ENCODE data around the gene GNAQ.
A peak's percentile ranks its signal among the peaks of the same experiment; 100 is the strongest.
"Not testable (repeated sequence)": the region's sequence is repeated elsewhere in the genome, so short reads cannot be mapped to it uniquely, and the experiment has no call there.

Gene GNAQ

DNA sequence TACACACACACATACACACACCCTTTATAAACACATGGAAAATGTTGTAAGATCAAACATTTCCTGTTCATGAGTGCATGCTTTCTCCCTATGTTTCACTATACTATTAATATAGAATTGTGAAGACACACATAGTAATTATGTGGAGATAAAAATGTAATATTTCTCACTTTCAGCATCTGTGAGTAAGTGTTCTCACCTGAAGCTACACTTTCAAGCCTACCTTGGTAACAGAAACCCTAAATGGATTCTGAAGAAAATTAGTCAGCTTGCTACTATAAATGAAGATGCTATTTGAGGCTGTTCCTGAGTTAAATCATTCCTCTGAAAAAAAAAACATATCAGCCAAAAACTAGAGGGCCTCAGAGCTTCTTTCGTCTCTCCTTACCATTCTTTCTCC is 302.4 kb downstream of the GNAQ start:
- DNase-seq (ENCODE audit: low spot score), result no peak

DNA sequence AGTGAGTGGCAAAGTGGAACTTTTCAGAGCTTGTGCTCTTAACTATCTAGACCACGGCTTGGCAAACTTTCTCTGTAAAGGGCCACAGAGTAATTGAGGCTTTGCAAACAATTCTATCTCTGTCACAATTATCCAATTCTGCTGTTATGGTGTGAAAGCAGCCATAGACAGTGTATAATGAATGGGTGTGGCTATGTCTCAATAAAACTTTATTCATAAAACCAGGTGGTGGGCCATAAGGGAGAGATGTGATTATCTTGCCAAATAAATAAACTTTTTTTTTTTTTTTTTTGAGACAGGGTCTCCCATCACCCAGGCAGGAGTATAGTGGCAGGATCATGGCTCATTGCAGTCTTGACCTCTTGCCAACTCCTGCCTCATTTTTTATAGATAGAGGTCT is 304.8 kb downstream of the GNAQ start:
- DNase-seq (ENCODE audit: low spot score), result no peak

DNA sequence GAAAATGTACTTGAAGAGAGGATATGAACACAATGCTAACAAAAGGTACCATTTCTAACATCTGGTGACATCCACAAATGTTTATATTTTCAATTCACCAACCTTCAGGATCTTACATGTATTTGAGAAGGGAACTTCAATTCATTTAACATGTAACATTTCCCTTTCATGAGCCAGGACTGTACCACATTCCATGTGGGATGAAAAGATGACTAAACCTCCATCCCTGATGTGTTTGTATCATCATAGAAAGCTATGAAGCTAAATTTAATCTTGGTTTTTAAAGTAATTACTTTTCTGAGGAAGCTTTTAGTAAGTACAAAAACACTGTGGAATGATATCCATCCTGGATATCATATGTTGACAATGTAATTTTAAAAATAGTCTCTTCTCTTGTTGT is 305.3 kb downstream of the GNAQ start:
- DNase-seq (ENCODE audit: low spot score), result no peak

DNA sequence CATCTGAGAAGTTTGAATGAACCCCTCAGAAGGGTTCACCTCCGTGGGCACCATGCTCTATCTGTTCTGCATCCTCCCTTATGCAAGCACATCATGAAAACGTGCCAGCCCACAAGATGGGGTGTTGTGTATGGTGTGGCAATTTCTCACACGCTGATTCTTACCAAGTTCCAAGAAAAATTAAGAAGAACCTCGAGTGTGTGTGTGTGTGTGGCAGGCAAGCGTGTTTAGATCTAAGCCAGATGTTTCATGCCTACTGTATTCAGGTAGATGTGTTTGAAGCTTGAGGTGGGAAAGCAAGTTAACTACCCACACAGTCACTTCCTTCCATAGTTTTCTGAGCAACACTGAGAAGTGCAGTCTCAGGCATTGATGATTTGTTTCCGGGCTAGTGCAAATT is 305.8 kb downstream of the GNAQ start:
- no peak for DNase-seq (ENCODE audit: low spot score)

DNA sequence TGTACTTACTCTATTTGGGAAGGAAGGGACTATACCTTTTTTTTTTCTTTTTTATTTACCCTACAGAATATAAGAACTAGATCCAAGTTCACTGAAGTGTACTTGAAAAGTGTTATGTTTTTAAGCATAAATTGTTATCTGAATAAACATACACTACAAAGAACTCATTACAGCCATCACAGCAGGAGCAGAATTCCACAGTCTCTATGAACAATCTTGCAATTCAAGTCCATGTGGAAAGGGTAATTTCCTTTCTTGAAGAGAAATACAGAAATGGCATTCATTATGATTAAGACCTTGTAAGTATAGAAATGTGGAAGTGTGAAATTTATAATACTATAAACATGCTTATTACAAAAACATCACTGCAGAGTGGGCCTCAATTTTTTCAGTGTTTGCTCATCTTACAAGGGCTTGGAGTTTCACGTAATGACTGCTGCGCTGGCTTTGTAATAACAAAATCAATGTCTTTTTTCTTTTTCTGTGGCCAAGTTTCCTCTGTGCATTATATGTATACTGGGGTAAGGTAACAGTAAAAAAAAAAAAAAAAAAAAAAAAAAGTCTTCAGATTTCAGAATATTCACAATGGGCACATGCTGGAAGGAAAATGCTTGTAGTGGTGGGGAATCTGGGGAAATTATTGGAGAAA is 306.4 kb downstream of the GNAQ start:
- no peak for DNase-seq (ENCODE audit: low spot score)

DNA sequence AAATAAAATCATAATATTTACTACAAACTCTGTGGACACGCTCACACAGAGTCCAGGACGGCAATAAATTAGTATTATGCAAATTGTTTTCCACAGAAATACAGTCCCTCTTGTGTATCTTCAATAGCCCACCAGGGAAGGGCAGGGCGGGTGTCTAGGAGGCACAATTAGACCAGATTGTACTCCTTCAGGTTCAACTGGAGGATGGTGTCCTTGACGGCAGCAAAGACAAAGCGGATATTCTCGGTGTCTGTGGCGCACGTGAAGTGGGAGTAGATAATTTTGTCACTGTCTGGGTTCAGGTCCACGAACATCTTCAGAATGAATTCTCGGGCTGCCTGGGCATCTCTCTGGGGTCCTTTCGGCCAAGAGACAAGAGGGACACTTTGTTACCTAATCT is 310.5 kb downstream of the GNAQ start:
- DNase-seq (ENCODE audit: low spot score), result not testable (repeated sequence)

DNA sequence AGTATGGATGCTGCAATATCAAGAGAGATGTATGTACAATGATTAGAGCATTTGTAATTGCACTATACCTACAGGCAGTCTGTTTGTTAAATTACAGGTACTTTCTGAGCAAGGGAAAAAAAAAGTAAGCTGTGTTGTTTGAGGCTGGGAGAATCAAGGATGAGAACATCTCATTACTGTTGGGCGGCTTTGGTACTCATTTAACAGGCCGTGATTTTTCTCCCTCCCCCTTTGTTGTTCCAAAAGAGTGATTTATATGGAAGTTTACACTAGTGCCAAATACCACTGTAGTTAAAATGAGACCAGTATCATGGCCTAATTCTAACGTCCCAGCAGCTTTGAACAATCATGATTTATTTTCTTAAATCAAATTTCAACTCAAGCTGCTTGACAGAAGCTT is 312.3 kb downstream of the GNAQ start:
- DNase-seq (ENCODE audit: low spot score), result no peak

DNA sequence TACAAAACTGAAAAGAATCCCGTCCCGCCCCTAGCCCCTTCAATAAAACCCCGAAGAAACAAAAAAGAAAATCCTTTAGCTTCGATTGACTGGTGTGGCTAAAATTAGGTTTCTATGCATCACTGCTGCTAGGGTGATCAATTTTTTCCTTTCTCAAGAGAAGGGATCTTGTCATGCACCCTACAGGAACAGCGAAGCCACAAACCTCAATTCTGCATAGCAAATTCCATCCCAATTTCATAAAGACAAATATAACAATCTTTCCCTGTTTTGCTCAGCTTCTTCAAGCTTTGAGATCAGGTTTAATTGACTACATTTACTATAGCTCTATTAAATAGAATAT is 313.3 kb downstream of the GNAQ start:
- not testable (repeated sequence) for DNase-seq (ENCODE audit: low spot score)

DNA sequence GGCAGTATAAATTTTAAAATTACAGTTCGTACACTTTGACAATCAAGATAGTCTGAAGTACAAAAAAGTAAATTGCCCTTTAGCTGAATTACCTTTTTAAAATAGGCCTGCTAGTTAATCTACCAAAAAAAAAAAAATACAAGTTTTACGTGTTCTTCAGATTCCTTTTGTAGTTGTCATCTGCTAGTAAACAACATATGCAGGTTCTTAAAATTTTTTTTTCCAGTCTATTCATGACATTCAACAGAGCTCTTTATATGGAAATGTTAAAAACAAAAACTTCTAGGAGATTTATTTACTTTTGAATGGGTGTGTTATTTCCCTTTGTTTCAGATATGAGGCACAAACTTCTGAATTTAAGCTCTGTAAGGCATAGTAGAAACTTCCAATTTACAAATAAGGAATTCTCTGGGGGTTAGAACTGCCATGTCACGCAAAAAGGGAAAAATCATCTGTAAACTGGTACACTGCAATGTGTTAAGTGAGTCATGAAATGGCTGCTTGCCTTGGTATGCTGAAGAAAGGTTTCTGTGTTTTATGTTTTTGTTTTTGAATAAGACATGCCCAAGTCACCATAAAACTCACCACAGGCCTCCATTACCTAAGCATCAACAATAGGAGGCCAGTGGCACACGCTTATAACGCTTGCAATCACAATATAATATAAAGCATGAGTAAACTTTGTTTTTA is 313.9 kb downstream of the GNAQ start:
- peak; percentile 36 for DNase-seq (ENCODE audit: low spot score)

DNA sequence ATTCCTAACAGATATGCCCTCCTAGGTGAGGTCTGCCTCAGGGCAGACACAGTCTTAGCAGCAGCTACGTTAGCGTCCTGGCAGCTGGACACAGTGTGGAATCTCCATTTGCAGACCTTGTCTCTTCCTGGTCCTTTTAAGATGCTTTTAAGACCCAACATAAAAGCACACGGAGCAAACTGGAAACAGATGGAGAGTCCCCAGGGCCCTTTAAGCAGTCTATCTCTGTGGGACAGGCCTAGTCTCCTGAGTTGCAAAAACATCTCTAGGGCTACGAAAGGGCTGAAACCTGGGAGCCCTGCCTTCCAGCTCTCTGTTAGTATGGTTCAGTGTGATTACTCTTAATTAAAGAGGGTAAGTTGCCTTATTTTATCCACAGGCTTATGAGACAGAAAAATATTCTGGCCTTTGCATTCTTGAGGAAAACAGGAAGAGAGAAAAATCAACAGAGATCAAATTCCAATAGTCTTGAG is 317.5 kb downstream of the GNAQ start:
- no peak for DNase-seq (ENCODE audit: low spot score)

DNA sequence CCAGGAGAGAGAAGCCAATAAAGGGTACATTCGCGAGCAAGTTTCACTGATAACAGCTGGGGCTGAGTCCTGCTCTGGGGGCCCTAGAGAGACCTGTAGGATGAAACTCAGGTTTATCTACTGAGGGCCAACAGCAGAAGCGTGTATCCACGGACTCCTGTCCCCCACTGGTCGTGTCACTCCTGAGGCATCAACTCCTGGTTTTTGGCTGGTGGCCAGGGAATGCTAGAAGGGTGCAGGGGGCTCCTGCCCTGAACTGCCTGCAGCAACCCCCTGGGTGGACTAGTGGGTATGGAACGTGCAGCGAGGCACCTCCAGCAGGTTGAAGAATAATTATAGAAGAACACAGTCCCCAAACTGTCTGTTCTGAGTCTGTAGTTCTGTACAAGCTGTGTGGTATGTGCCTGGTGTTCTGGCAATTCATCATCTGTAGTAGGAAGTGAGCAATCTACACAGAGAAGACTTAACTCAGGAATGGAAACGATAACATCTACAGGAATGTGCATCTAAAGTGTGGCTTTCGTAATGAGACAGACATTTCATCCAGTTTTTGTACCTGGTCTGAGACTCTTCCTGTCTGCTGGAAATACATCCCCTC is 319.0 kb downstream of the GNAQ start:
- no peak for DNase-seq (ENCODE audit: low spot score)

DNA sequence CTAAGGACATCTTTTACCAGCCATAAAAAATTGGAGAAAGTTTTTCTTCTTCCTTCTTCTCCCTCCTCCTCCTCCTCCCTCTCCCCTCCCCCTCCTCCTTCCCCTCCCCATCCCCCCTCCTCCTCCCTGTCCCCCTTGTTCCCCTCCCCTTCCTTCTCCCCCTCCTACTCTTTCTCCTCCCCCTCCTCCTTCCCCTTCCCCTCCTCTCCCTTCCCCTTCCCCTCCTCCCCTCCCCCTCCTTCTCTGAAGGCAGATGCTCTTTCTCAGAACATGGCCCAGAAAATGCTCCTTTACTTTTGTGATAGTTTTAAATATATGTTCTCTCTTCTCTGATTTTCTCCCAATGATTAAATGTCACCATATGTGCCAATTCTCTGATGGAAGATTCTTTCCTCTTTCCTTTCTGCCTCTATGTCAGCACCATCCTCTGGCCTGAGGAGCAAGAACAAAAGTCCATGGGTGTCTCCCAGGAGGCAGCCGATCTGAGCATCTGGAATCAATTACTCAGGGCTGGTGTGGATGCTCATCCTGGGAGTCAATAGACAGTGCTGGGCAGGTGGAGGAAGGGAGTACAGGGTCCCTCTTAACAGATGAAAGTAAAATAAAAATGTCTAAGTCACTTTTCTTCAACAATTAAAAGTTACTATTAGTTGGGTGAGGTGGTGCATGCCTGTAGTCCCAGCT is 320.5 kb downstream of the GNAQ start:
- no peak for DNase-seq (ENCODE audit: low spot score)

DNA sequence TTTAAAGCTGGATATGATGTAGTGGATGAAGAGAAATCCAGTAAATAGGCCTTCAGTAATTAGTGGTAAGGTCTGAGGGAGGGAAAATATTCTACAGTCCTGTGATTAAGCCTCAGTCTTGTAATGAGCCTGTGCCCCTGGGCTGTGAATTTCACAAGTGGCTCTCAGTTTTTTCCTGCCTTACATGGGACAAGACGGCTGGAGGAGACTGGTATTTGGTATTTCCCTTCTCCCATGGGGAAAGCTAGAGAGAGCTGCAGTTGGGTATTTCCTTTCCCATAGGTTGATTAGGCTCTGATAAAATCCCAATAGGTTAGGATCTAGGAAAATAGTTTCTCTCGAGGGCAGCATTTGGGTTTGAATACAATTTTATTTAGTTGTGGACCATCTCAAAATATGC is 321.3 kb downstream of the GNAQ start:
- DNase-seq (ENCODE audit: low spot score), result no peak

DNA sequence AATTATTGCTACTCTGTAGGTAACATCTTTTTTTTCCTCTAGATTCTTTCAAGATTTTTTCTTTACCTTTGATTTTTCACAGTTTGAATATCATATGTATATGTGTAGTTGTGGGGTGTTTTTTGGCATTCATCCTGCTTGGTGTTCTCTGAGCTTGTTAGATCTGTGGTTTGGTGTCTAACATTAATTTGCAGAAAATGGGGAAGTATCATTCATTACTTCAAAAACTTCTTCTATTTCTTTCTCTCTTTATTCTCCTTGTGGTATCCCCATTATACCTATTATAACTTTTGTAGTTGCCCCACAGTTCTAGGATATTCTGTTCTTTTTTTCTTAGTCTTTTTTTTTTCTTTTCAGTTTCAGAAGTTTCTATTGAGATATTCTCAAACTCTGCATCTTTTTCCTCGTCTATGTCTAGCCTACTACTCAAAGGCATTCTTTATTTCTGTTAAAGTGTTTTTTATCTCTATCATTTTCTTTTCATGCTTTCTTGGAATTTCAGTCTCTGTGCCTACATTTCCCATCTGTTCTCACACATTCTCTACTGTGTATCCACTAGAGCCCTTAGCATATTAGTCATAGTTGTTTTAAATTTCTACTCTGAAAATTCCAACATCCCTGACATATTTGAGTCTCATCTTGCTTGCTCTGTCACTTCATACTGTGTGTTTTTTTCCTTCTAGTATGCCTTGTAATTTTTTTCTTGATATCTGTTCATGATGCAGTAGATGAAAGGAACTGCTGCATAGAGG is 323.4 kb downstream of the GNAQ start:
- DNase-seq (ENCODE audit: low spot score), result no peak

DNA sequence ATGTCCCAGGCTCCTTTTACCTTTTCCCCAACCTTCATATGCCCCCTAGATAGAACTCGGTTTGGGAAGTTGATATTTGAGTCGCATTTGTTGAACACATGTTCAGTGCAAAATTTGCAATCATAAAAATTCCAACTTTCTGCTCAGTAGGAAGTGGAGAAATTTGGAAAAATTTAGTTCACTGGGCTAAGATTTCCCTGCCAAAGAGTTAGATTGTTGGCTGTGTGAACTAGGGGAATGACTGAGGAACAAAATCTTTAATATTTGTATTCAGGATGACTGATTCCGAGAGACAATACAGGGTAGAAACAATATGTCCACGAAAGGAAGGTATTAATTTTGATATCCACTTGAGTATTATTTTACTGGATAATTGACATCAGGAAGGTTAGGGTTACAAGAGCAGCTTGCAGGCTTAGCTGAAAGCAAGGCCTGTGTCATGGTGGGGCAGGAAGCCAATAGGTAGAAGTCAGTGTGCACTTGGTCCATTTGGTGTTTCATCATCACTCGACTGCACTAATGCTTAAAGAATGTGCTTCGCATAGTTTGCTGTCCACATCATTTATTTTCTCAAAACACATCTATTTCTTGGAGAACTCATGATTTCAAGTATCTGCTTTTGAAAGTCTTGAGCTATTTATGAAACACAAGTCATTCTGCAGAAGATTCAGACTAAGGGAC is 324.1 kb downstream of the GNAQ start:
- no peak for DNase-seq (ENCODE audit: low spot score)

DNA sequence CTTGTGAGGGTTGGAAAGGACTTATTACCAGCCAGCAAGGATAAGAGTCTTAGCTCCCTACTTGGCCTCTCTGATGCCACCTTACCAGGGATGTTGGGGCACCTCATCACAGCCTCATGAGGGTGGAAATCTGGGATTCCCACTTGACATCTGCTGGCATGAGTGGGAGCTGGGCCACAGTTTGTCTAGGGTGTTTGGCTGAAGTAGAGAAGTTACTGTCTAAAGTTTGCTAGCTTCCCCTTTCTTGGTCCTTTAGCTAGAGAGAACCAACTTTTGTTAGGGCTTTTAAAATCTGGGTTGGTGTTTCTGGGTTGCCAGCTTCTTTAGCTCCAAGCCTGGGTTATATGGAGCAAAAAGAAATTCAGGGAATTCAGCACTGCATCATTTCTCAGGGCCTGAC is 326.0 kb downstream of the GNAQ start:
- no peak for DNase-seq (ENCODE audit: low spot score)

DNA sequence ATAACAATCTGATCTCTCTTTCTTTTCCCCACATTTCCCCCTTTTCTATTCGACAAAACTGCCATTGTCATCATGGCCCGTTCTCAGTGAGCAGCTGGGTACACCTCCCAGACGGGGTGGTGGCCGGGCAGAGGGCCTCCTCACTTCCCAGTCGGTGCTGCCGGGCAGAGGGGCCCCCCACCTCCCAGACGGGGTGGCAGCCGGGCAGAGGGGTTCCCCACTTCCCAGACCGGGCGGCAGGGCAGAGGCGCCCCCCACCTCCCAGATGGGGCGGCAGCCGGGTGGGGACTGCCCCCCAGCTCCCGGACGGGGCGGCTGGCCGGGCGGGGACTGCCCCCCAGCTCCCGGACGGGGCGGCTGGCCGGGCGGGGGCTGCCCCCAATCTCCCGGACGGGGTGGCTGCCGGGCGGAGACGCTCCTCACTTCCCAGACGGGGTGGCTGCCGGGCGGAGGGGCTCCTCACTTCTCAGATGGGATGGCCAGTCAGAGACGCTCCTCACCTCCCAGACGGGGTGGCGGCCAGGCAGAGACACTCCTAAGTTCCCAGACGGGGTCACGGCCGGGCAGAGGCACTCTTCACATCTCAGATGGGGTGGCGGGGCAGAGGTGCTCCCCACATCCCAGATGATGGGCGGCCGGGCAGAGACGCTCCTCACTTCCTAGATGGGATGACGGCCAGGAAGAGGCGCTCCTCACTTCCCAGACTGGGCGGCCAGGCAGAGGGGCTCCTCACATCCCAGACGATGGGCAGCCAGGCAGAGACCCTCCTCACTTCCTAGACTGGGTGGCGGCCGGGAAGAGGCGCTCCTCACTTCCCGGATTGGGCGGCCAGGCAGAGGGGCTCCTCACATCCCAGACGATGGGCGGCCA is 328.9 kb downstream of the GNAQ start:
- not testable (repeated sequence) for DNase-seq (ENCODE audit: low spot score)

DNA sequence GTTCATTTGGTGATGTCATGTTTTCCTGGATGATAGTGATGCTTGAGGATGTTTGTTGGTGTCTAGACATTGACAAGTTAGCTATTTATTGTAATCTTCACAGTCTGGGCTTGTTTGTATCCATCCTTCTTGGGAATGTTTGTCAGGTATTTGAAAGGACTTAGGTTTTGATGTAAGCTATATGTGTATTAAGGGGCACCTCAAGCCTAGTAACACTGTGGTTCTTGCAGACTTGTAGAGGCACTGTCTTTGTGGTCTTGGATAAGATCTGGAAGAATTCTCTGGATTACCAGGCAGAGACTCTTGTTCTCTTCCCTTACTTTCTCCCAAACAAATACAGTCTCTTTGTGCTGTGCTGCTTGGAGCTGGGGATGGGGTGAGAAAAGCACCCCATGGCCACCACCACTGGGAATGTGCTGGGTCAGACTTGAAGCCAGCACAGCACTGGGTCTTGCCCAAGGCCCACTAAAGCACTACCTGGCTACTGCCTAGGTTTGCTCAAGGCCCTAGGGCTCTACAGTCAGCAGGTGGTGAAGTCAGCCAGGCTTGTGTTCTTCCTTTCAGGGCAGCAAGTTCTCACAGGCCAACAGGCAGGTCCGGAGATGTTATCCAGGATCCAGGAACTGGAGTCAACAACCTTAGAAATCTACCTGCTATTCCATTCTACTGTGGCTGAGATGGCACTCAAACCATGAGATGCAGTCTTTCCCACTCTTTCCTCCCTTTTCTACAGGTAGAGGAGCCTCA is 334.2 kb downstream of the GNAQ start:
- DNase-seq (ENCODE audit: low spot score), result no peak

DNA sequence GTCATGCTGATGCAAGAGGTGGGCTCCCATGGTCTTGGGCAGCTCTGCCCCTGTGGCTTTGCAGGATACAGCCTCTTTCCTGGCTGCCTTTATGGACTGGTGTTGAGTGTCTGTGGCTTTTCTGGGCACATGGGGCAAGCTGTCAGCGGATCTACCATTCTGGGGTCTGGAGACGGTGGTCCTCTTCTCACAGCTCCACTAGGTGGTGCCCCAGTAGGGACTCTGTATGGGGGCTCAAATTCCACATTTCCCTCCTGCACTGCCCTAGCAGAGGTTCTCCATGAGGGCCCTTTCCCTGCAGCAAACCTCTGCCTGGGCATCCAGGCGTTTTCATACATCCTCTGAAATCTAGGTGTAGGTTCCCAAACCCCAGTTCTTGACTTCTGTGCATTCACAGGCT is 340.9 kb downstream of the GNAQ start:
- not testable (repeated sequence) for DNase-seq (ENCODE audit: low spot score)

DNA sequence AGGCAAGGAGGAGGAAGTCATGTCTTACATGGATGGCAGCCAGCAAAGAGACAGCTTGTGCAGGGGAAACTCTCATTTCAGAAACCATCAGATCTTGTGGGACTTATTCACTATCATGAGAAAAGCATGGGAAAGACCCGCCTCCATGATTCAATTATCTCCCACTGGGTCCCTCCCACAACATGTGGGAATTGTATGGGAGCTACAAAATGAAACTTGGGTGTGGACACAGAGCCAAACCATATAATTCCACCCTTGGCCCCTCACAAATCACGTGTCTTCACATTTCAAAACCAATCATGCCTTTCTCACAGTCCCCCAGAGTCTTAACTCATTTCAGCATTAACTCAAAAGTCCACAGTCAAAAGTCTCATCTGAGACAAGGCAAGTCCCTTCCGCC is 341.5 kb downstream of the GNAQ start:
- DNase-seq (ENCODE audit: low spot score), result not testable (repeated sequence)

All from pons (tissue), 1 donor.